HepG2 (cell line): Measurements from ENCODE around the gene TNFSF13B. TPM values are rescaled to one million over a fixed set of nuclear protein-coding genes. Genes with fewer than 3 reads are reported as not detected.

Source experiments
- ATAC-seq: fragments of 200-7000 bp; cut with Tn5 transposase; 3 replicates; pipeline ENCODE4 v1.9.1; 2020; ENCODE audit warnings: mild to moderate bottlenecking, moderate library complexity
- BruUV-seq: library from RNA; stranded (reverse); fragments of 400-500 nt; replicated peaks from 2 replicates; lab custom pipeline; 2021; lab: Mats Ljungman, UMichigan
- CTCF ChIA-PET: fragments of 300-600 bp; formaldehyde crosslinking; extraction: SDS; loops from one replicate; lab custom pipeline; 2021; ENCODE audit warnings: low total read pairs, inconsistent platforms, low intra/inter-chr PET ratio; lab: Yijun Ruan, JAX
- POLR2A ChIA-PET: fragments of 350-600 bp; sonication (Branson Sonifier 250); formaldehyde crosslinking; loops from one replicate; lab custom pipeline; 2020; ENCODE audit warnings: antibody characterized with exemption, inconsistent platforms; lab: Yijun Ruan, JAX
- DNase-seq: peaks from one replicate; pipeline ENCODE4 v3.0.0-alpha.2; 2015; ENCODE audit warnings: low spot score
- FAIRE-seq: peaks from 3 replicates; lab custom pipeline; 2011; peaks lifted over from hg19 to GRCh38; lab: Jason Lieb, UNC
- H2AFZ ChIP-seq: one replicate; pipeline ENCODE4 v1.6.1; 2011; ENCODE audit warnings: low read length, inconsistent platforms
- H3K27ac ChIP-seq: fragments of 300-600 bp; 3 replicates; pipeline ENCODE4 v1.8.0; 2011; ENCODE audit warnings: mixed run types, mild to moderate bottlenecking, mixed read lengths, low read length, inconsistent platforms; ENCODE audit not compliant: insufficient read depth; ENCODE audit errors: extremely low read length
- H3K27me3 ChIP-seq, 2 experiments: fragments of 200-600 bp in 1 of 2; 2 replicates in 1 of 2; 3 replicates in 1 of 2; pipeline versions ENCODE4 v1.6.0 to v1.8.0; 2011; ENCODE audit warnings: low read length in 2 of 2, mild to moderate bottlenecking in 2 of 2, moderate library complexity in 2 of 2, inconsistent platforms in 1 of 2; ENCODE audit not compliant: insufficient read depth in 2 of 2, control insufficient read depth in 1 of 2
- H3K36me3 ChIP-seq, 2 experiments: fragments of 200-600 bp in 1 of 2; replicated peaks in 1 of 2; 2 replicates in 1 of 2; 3 replicates in 1 of 2; pipeline versions ENCODE4 v1.5.1 to v1.8.0; 2011; ENCODE audit warnings: low read length in 2 of 2, inconsistent platforms in 1 of 2; ENCODE audit not compliant: insufficient read depth in 2 of 2, control insufficient read depth in 1 of 2
- H3K4me1 ChIP-seq: 2 replicates; pipeline ENCODE4 v1.5.1; 2012; ENCODE audit warnings: low read length, inconsistent platforms; ENCODE audit not compliant: insufficient read depth
- H3K4me2 ChIP-seq: 2 replicates; pipeline ENCODE4 v1.6.0; 2011; ENCODE audit warnings: low read depth, low read length, inconsistent platforms
- H3K4me3 ChIP-seq, 3 experiments: fragments of 200-600 bp in 1 of 3; sonication (generic), shearing (Covaris generic) in 1 of 3; replicated peaks in 1 of 3; 2 replicates each; pipeline ENCODE4 v1.5.1; 2011 to 2016; ENCODE audit warnings: low read length in 3 of 3, inconsistent platforms in 2 of 3, low read depth in 2 of 3, mild to moderate bottlenecking in 2 of 3, control low read depth in 1 of 3, mixed read lengths in 1 of 3; ENCODE audit not compliant: insufficient read depth in 1 of 3
- H3K79me2 ChIP-seq: one replicate; pipeline ENCODE4 v1.6.1; 2011; ENCODE audit warnings: low read length, inconsistent platforms; ENCODE audit not compliant: insufficient read depth
- H3K9ac ChIP-seq: 2 replicates; pipeline ENCODE4 v1.6.0; 2011; ENCODE audit warnings: mild to moderate bottlenecking, low read depth, low read length, inconsistent platforms; ENCODE audit not compliant: insufficient read depth
- H3K9me3 ChIP-seq: 2 replicates; pipeline ENCODE4 v1.5.1; 2012; ENCODE audit warnings: mild to moderate bottlenecking, low read length
- H4K20me1 ChIP-seq: 2 replicates; pipeline ENCODE4 v1.6.0; 2011; ENCODE audit warnings: inconsistent platforms, mild to moderate bottlenecking, low read length, moderate library complexity; ENCODE audit not compliant: insufficient read depth
- CENPT ChIP-seq: sonication (generic); formaldehyde crosslinking; IDR thresholded peaks from 2 replicates; pipeline ENCODE4 v1.8.0; 2022; ENCODE audit warnings: low read depth, mild to moderate bottlenecking, moderate library complexity, missing genetic modification reagents
- GATAD1 ChIP-seq: IDR thresholded peaks from 2 replicates; pipeline ENCODE4 v1.6.1; 2016; ENCODE audit warnings: missing genetic modification reagents, missing compliant biosample characterization
- KDM6A ChIP-seq: IDR thresholded peaks from 2 replicates; pipeline ENCODE4 v1.6.1; 2016; ENCODE audit warnings: low read depth
- KLF13 ChIP-seq: sonication (generic); formaldehyde crosslinking; IDR thresholded peaks from 2 replicates; pipeline ENCODE4 v1.4.0; 2020; ENCODE audit warnings: mild to moderate bottlenecking, missing genetic modification reagents
- NFYB ChIP-seq: sonication (generic); formaldehyde crosslinking; IDR thresholded peaks from 2 replicates; pipeline ENCODE4 v1.4.0; 2020; ENCODE audit warnings: missing genetic modification reagents
- RAD21 ChIP-seq: fragments of 450-650 bp; formaldehyde crosslinking; IDR thresholded peaks from 2 replicates; pipeline ENCODE4 v1.5.0; 2020; ENCODE audit warnings: mild to moderate bottlenecking
- RBFOX2 ChIP-seq: fragments of 200-400 bp; formaldehyde crosslinking; IDR thresholded peaks from 2 replicates; pipeline ENCODE4 v1.6.1; 2017; ENCODE audit warnings: low read depth, mild to moderate bottlenecking, low read length
- REPIN1 ChIP-seq: sonication (generic); formaldehyde crosslinking; IDR thresholded peaks from 2 replicates; pipeline ENCODE4 v1.8.0; 2022; ENCODE audit warnings: missing genetic modification reagents, low read depth, mild to moderate bottlenecking, borderline replicate concordance
- TAF1 ChIP-seq: sonication (generic); formaldehyde crosslinking; IDR thresholded peaks from 2 replicates; pipeline ENCODE4 v1.4.0; 2020; ENCODE audit warnings: missing genetic modification reagents
- TCF12 ChIP-seq, 2 experiments: fragments of 450-650 bp in 1 of 2; sonication (generic) in 1 of 2; formaldehyde crosslinking in 1 of 2; IDR thresholded peaks; 2 replicates each; pipeline versions ENCODE4 v1.6.1 to v1.8.0; 2017 to 2022; ENCODE audit warnings: antibody characterized with exemption in 1 of 2, mild to moderate bottlenecking in 1 of 2, missing genetic modification reagents in 1 of 2, moderate library complexity in 1 of 2
- ZEB1 ChIP-seq: IDR thresholded peaks from 2 replicates; pipeline ENCODE4 v1.6.1; 2012; ENCODE audit warnings: mild to moderate bottlenecking, low read depth, inconsistent platforms; ENCODE audit not compliant: insufficient replicate concordance
- ZNF296 ChIP-seq: sonication (generic); formaldehyde crosslinking; conservative IDR thresholded peaks from 2 replicates; pipeline ENCODE4 v1.5.0; 2020; ENCODE audit warnings: mild to moderate bottlenecking, missing genetic modification reagents
- ZNF558 ChIP-seq: sonication (generic); formaldehyde crosslinking; IDR thresholded peaks from 2 replicates; pipeline ENCODE4 v1.9.0; 2022; ENCODE audit warnings: mild to moderate bottlenecking, missing genetic modification reagents, borderline replicate concordance
- WGBS: methylation state at CpG from one replicate; pipeline ENCODE4 v1.1.6; 2017; ENCODE audit warnings: low lambda C conversion rate; 5-methylcytosine and 5-hydroxymethylcytosine counted together
- in situ Hi-C: cut with HindIII; loops from 2 replicates; pipeline ENCODE4 v1.10.0; 2017; ENCODE audit warnings: low pct_unique_long_range_greater_than_20kb; ENCODE audit not compliant: extremely low pct_ligation_motif_present
- intact Hi-C: fragments of 100-400 bp; cut with micrococcal nuclease; formaldehyde crosslinking; loops from one replicate; pipeline ENCODE4 v1.10.0; 2022; ENCODE audit not compliant: unreplicated experiment
- polyA plus RNA-seq, 8 experiments: library from polyadenylated mRNA; depleted of rRNA in 3 of 8; stranded (reverse) in 7 of 8; unstranded in 1 of 8; fragments of >200 nt; fragmentation: Illumina TruSeq in 4 of 8; extraction: Trizol in 4 of 8; gene quantifications; 2 replicates each; pipeline versions ENCODE4 v1.2.1 to v1.2.3, GENCODE V29; 2011 to 2016; ENCODE audit warnings: low read depth in 4 of 8, missing spikeins in 1 of 8, mixed read lengths in 1 of 8; ENCODE audit not compliant: insufficient read depth in 1 of 8
- total RNA-seq, 5 experiments: library from RNA; depleted of rRNA; stranded (reverse); fragments of >200 nt; fragmentation: Illumina TruSeq; extraction: Trizol; gene quantifications; 2 replicates each; pipeline ENCODE4 v1.2.3, GENCODE V29; 2016; ENCODE audit warnings: low read depth in 1 of 5
- TF ChIP-seq, protein P1 (sequence below): sonication (generic); formaldehyde crosslinking; IDR thresholded peaks from 2 replicates; pipeline ENCODE4 v1.8.1; 2022; ENCODE audit warnings: mild to moderate bottlenecking, missing genetic modification reagents

TNFSF13B gene
- total and polyA plus RNA-seq, 2 of the 13 experiments (the other 11 are each of a cell fraction or from before 2014, with no cell fraction given): 0.13 to 0.20 TPM

DNA sequence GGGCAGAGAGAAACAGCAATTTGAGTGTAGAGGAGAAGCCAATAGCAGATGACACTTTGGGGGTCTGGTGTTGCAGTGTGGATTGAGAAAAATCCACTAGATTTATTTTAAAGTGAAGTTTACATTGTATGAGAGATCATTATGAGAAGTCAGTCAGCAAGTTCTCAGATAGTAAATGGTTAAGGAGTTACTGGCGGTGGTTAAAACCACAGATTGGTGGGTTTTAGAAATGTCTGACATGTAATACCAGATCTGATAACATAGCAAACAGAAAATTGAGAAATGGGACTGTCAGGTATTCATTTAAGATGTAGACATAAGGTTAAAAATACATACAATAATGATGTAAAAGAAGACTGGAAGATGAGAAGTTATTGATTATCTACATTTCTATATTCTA lies 44.1 kb upstream of the TNFSF13B start:
- Histone ChIP-seq H4K20me1 (peaks cover 12% of the 10 kb centered on the region), H3K4me2 (no peak overlapping the region), H3K79me2 (peaks cover 27% of the 10 kb centered on the region), H2AFZ (no peak overlapping the region), H3K9ac (no peak overlapping the region), H3K27ac (no peak overlapping the region), H3K4me1 (peaks cover 30% of the 10 kb centered on the region)
- BruUV-seq: no TSS peak
- no peak for ATAC-seq
- no peak for TF ChIP-seq RBFOX2
- TF ChIP-seq RAD21 (CRISPR knock-in tag): no peak
- TF ChIP-seq CENPT: no peak
- TF ChIP-seq REPIN1 (CRISPR knock-in tag): no peak
- TF ChIP-seq TAF1: no peak
- no peak for TF ChIP-seq KLF13 (CRISPR knock-in tag)
- no peak for TF ChIP-seq NFYB (CRISPR knock-in tag)
- TF ChIP-seq GATAD1 (CRISPR knock-in tag): no peak
- TF ChIP-seq KDM6A (CRISPR knock-in tag): no peak
- no peak for TF ChIP-seq TCF12 (IDR thresholded peaks at IDR 0.05)
- TF ChIP-seq TCF12 (CRISPR knock-in tag; IDR thresholded peaks at IDR 0.05): no peak
- no peak for TF ChIP-seq ZEB1
- TF ChIP-seq ZNF558: no peak
- TF ChIP-seq, protein P1, sequence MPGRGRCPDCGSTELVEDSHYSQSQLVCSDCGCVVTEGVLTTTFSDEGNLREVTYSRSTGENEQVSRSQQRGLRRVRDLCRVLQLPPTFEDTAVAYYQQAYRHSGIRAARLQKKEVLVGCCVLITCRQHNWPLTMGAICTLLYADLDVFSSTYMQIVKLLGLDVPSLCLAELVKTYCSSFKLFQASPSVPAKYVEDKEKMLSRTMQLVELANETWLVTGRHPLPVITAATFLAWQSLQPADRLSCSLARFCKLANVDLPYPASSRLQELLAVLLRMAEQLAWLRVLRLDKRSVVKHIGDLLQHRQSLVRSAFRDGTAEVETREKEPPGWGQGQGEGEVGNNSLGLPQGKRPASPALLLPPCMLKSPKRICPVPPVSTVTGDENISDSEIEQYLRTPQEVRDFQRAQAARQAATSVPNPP (CRISPR knock-in tag): no peak
- no peak for TF ChIP-seq ZNF296 (CRISPR knock-in tag)
- TF ChIP-seq, all 625 proteins: peak for 0
- intact Hi-C loops (loop anchor here (5.0 kb wide), 2 partner anchors 282 to 672 kb away; no protein-coding TSS in a partner anchor), in situ Hi-C loops (no loop called here)
- WGBS: 78% methylated on average over 1 of the region's 1 CpG
- Histone ChIP-seq H3K4me3 (no peak overlapping the region), H3K27me3 (no peaks in the 10 kb centered on the region), H3K9me3 (no peaks in the 10 kb centered on the region), H3K36me3 (no peaks in the 10 kb centered on the region)
- FAIRE-seq (no peak), DNase-seq (no peak)
- CTCF ChIA-PET: no interaction called here
- POLR2A ChIA-PET: no interaction called here
